ENCODE measurements around the gene DIAPH2.

Gene DIAPH2

GRCh38 chrX:97369947-97370346 is 685.3 kb downstream of the DIAPH2 start:
- in situ Hi-C loops (cut with HindIII; ENCODE audit: low pct_ligation_motif_present, low sequenced_read_pairs), result no loop called here
- H3K27ac ChIP-seq, result no peak overlapping the region
- no peak for TF ChIP-seq CTCF (IDR thresholded peaks at IDR 0.05; ENCODE audit: low read depth, low read length, missing control alignments)
- H3K36me3 ChIP-seq (replicated peaks), result no peaks in the 10 kb centered on the region
- no peaks in the 10 kb centered on the region for H3K27me3 ChIP-seq (replicated peaks)
- no peak for DNase-seq
- no peak overlapping the region for H3K4me3 ChIP-seq (ENCODE audit: low read depth, low read length)

- no peak for TF ChIP-seq CTCF (IDR thresholded peaks at IDR 0.05; ENCODE audit: low read depth, low read length, missing control alignments)
- Histone ChIP-seq H3K27me3 (replicated peaks) (no peaks in the 10 kb centered on the region), H3K4me3 (ENCODE audit: low read depth, low read length) (no peak overlapping the region), H3K27ac (no peak overlapping the region), H3K36me3 (replicated peaks) (no peaks in the 10 kb centered on the region)
- in situ Hi-C loops (cut with HindIII; ENCODE audit: low pct_ligation_motif_present, low sequenced_read_pairs), result no loop called here
- no peak for DNase-seq
Observed at GRCh38 chrX:97372001-97372766, 687.5 kb downstream of the DIAPH2 start.

- no peaks in the 10 kb centered on the region for H3K36me3 ChIP-seq (replicated peaks)
- in situ Hi-C loops (cut with HindIII; ENCODE audit: low pct_ligation_motif_present, low sequenced_read_pairs), result no loop called here
- H3K27ac ChIP-seq, result no peak overlapping the region
- TF ChIP-seq CTCF (IDR thresholded peaks at IDR 0.05; ENCODE audit: low read depth, low read length, missing control alignments), result no peak
- no peak overlapping the region for H3K4me3 ChIP-seq (ENCODE audit: low read depth, low read length)
- H3K27me3 ChIP-seq (replicated peaks), result no peaks in the 10 kb centered on the region
- no peak for DNase-seq
Observed at GRCh38 chrX:97374266-97374665, 689.6 kb downstream of the DIAPH2 start.

GRCh38 chrX:97380200-97380599 is 695.6 kb downstream of the DIAPH2 start:
- H3K27ac ChIP-seq, result no peak overlapping the region
- TF ChIP-seq CTCF (IDR thresholded peaks at IDR 0.05; ENCODE audit: low read depth, low read length, missing control alignments), result no peak
- H3K36me3 ChIP-seq (replicated peaks), result no peaks in the 10 kb centered on the region
- H3K27me3 ChIP-seq (replicated peaks), result no peaks in the 10 kb centered on the region
- no peak overlapping the region for H3K4me3 ChIP-seq (ENCODE audit: low read depth, low read length)
- DNase-seq, result no peak
- in situ Hi-C loops (cut with HindIII; ENCODE audit: low pct_ligation_motif_present, low sequenced_read_pairs), result no loop called here

- no peaks in the 10 kb centered on the region for H3K36me3 ChIP-seq (replicated peaks)
Observed at GRCh38 chrX:97384685-97385084, 700.0 kb downstream of the DIAPH2 start.

More at GRCh38 chrX:97384685-97385084, 700.0 kb downstream of the DIAPH2 start:
- no peak for DNase-seq
- Histone ChIP-seq H3K27ac (no peak overlapping the region), H3K4me3 (ENCODE audit: low read depth, low read length) (no peak overlapping the region), H3K27me3 (replicated peaks) (no peaks in the 10 kb centered on the region)
- in situ Hi-C loops (cut with HindIII; ENCODE audit: low pct_ligation_motif_present, low sequenced_read_pairs), result no loop called here
- no peak for TF ChIP-seq CTCF (IDR thresholded peaks at IDR 0.05; ENCODE audit: low read depth, low read length, missing control alignments)

Data from brain microvascular endothelial cell (primary cell).